ENCODE measurements around the gene PHKB. TPM values are rescaled to one million over a fixed set of nuclear protein-coding genes. Genes with fewer than 3 reads are reported as not detected.

Gene PHKB
- total RNA-seq, 2 experiments from 2014 or later = 27.6 to 28.8 TPM

DNA sequence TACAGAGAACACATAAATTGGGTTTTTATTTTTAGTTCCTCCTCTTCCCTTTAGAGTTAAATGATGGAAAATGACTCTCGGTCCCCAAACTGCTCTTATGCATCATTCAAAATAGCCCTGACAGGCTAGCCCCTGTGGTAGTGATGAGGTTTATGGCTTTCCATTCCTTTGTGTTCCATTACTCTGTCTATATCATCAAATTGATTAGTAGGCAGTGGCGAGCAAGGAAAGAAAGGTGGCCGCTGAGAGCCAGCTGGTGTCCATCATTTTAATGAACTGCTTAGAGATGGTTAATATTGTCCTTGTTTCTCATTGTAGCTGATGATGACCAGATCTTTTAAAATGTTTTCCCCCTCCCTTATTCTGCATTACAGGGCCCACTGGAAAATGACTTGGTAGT is 179.5 kb downstream of the PHKB start:
- no peak for DNase-seq
- intact Hi-C loops (cut with micrococcal nuclease) = no loop called here
- ChIA-PET CTCF (no interaction called here), POLR2A (no interaction called here)
- Mint-ChIP-seq H3K9me3 (no peaks in the 10 kb centered on the region), H3K4me1 (ENCODE audit: low read depth) (no peaks in the 10 kb centered on the region), H3K4me3 (no peak overlapping the region), H3K27me3 (no peaks in the 10 kb centered on the region), H3K27ac (no peak overlapping the region), H3K36me3 (peaks cover 31% of the 10 kb centered on the region)

DNA sequence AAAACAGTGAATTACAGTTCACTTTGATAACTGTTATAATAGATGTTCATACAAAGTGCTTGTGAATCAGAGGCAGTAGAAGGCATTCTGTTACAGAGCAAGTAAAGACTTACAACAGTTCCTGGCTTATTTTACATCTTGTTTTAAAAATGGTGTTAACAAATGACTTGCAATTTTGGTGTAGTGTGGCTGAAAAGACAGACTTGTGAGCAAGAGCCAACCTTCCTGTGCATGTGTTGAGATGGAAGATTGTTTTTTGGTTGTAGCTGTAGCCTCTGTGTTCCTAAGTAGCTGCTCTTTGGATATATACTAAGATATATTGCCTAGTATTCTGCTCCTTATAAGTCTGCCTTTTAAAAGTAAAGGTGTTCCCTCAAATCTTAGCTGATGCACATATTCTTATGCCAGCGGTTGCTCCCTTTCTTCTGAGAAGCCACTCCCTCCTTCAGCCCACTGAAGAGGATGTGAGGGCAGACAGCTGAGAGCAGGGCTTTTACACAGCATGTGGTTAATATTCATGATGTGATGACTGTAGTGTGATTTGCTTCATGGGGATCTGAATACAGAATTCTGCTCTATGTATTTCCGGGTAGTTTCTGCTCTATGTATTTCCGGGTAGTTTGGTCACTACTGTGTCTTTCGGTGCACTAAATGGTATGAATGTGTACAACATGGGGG is 182.3 kb downstream of the PHKB start:
- Mint-ChIP-seq H3K4me3 (no peak overlapping the region), H3K27me3 (no peaks in the 10 kb centered on the region), H3K9me3 (no peaks in the 10 kb centered on the region), H3K36me3 (peaks cover 30% of the 10 kb centered on the region), H3K4me1 (ENCODE audit: low read depth) (no peaks in the 10 kb centered on the region), H3K27ac (no peak overlapping the region)
- CTCF ChIA-PET = no interaction called here
- POLR2A ChIA-PET = no interaction called here
- no peak for DNase-seq
- intact Hi-C loops (cut with micrococcal nuclease) = no loop called here

DNA sequence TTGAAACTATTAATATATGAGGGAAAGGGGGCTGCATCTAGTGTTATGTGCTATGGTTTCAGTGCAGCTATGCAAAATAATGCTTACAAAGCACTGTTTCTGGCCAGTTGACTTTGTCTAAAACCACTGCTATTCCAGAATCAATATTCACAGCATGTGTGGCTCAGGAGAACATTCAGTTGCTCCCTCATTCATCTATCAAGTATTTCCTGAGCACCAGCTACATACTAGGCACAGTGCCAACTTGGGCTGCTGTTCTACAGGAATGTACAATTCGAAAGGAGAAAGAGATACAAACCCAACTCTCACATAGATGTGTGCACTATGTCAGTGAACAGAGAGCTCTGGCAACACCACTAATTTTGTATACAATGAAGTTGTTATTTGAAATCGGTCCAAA is 183.0 kb downstream of the PHKB start:
- no peak for DNase-seq
- H3K4me3 Mint-ChIP-seq = no peak overlapping the region
- no peak overlapping the region for H3K27ac Mint-ChIP-seq
- H3K36me3 Mint-ChIP-seq = peaks cover 33% of the 10 kb centered on the region
- intact Hi-C loops (cut with micrococcal nuclease) = no loop called here
- POLR2A ChIA-PET = interaction anchor here (0.5 kb wide), 1 partner anchor 71 kb away, joined by 3 read pairs; no protein-coding TSS in a partner anchor
- CTCF ChIA-PET = no interaction called here
- no peaks in the 10 kb centered on the region for H3K27me3 Mint-ChIP-seq
- H3K9me3 Mint-ChIP-seq = no peaks in the 10 kb centered on the region
- H3K4me1 Mint-ChIP-seq (ENCODE audit: low read depth) = no peaks in the 10 kb centered on the region

DNA sequence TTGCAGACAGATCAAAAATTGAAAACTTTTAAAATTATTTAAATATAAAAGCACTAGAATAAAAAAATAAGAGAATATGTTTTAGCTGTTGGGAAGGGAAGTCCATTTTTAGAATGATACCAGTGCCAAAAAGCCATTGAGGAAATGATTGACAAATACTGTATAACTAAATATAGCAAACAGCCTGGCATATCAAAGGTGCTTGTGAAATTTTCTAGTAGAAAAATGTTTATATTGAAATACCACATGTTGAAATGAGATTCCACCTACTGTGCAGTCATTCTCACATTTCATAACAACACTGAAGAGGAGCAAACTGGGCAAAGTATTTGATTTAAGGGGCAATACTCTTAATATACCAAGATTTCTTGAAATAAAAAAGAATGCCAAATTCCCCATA is 183.5 kb downstream of the PHKB start:
- Mint-ChIP-seq H3K4me1 (ENCODE audit: low read depth) (no peaks in the 10 kb centered on the region), H3K4me3 (no peak overlapping the region), H3K27ac (no peak overlapping the region), H3K9me3 (no peaks in the 10 kb centered on the region), H3K27me3 (no peaks in the 10 kb centered on the region), H3K36me3 (peaks cover 33% of the 10 kb centered on the region)
- intact Hi-C loops (cut with micrococcal nuclease) = no loop called here
- CTCF ChIA-PET = no interaction called here
- no peak for DNase-seq
- POLR2A ChIA-PET = interaction anchor here (0.5 kb wide), 1 partner anchor 70 kb away, joined by 3 read pairs; no protein-coding TSS in a partner anchor

DNA sequence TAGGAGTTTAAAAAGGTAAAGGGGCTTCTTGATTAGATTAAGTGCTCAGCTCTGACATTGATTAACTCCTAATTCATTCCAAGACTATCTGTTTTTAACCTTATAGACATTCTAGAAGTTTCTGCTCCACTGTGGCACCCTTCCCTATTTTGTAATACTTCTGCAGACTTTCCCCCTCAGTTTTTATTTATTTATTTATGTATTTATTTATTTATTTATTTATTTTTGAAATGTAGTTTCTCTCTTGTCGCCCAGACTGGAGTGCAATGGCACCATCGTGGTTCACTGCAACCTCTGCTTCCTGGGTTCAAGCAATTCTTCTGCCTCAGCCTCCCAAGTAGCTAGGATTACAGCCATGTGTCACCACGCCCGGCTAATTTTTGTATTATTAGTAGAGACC is 185.8 kb downstream of the PHKB start:
- H3K9me3 Mint-ChIP-seq = no peaks in the 10 kb centered on the region

DNA sequence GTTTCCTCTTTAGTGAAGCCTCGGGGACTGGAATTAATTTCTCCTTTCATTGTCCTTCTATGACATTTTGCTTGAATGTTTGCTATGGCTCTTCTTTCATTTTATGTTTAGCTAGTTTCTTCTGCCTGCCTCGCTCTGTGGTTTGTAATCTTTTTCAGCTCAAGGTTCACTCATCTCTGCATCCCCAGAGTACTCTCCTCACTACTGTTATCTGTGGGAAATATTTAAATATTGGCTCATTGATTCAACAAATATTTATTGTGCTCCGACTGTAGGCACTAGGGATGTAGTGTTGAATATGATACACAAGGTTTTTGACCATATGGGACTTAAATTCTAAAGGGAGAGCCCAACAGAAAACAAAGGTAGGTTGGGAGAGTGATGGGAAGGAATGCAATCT is 195.9 kb downstream of the PHKB start:
- DNase-seq = no peak
- POLR2A ChIA-PET = no interaction called here
- Mint-ChIP-seq H3K27me3 (no peaks in the 10 kb centered on the region), H3K4me3 (no peak overlapping the region), H3K27ac (no peak overlapping the region), H3K36me3 (peaks cover 50% of the 10 kb centered on the region), H3K9me3 (peaks cover 5% of the 10 kb centered on the region), H3K4me1 (ENCODE audit: low read depth) (no peaks in the 10 kb centered on the region)
- intact Hi-C loops (cut with micrococcal nuclease) = no loop called here
- CTCF ChIA-PET = no interaction called here

More for the DNA sequence above, 185.8 kb downstream of the PHKB start:
- Mint-ChIP-seq H3K27ac (no peak overlapping the region), H3K4me1 (ENCODE audit: low read depth) (no peaks in the 10 kb centered on the region), H3K27me3 (no peaks in the 10 kb centered on the region), H3K36me3 (peaks cover 43% of the 10 kb centered on the region), H3K4me3 (no peak overlapping the region)
- ChIA-PET CTCF (no interaction called here), POLR2A (no interaction called here)
- DNase-seq = no peak
- intact Hi-C loops (cut with micrococcal nuclease) = no loop called here

DNA sequence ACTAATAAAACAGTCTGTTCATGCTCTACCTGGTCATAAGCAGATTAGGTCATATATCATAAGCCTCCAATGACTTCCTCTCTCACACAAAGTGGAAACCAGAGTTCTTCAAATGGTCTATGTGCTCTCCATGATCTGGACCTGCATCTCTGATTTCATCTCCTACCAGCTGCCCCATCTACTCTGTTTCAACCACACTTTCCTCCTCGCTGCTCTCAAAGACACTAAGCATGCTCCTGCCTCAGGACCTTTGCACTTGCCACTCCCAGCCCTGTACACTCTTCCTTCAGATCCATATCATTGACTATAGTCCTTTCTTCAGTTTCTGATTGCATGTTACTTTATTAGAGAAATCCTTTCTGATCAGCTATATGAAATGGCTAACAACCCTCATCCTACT is 196.8 kb downstream of the PHKB start:
- POLR2A ChIA-PET = no interaction called here
- CTCF ChIA-PET = interaction anchor here (0.7 kb wide), 1 partner anchor 176 kb away, joined by 3 read pairs; no protein-coding TSS in a partner anchor
- Mint-ChIP-seq H3K27ac (no peak overlapping the region), H3K9me3 (peaks cover 5% of the 10 kb centered on the region), H3K36me3 (peaks cover 48% of the 10 kb centered on the region), H3K4me3 (no peak overlapping the region), H3K27me3 (no peaks in the 10 kb centered on the region), H3K4me1 (ENCODE audit: low read depth) (no peaks in the 10 kb centered on the region)
- DNase-seq = no peak
- intact Hi-C loops (cut with micrococcal nuclease) = no loop called here

DNA sequence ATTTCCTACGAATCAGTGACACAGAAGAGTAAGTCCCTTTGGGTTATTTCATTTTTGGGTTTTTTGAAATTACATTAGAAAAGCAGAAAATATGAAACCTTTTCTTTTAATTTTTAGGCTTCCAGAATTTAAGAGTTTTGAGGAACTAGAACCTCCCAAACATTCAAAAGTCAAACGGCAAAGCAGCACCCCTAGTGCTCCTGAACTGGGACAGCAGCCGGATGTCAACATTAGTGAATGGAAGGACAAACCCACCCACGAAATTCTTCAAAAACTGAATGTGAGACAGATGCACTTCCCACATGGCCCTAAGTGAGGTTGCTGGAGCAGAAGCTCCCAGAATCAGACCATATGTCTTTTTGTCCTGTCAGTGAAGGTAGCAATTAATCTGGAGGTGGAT is 199.4 kb downstream of the PHKB start:
- Mint-ChIP-seq H3K27me3 (no peaks in the 10 kb centered on the region), H3K4me1 (ENCODE audit: low read depth) (no peaks in the 10 kb centered on the region), H3K4me3 (no peak overlapping the region), H3K36me3 (peaks cover 36% of the 10 kb centered on the region), H3K27ac (no peak overlapping the region), H3K9me3 (no peaks in the 10 kb centered on the region)
- intact Hi-C loops (cut with micrococcal nuclease) = no loop called here
- CTCF ChIA-PET = no interaction called here
- POLR2A ChIA-PET = no interaction called here
- DNase-seq = no peak

DNA sequence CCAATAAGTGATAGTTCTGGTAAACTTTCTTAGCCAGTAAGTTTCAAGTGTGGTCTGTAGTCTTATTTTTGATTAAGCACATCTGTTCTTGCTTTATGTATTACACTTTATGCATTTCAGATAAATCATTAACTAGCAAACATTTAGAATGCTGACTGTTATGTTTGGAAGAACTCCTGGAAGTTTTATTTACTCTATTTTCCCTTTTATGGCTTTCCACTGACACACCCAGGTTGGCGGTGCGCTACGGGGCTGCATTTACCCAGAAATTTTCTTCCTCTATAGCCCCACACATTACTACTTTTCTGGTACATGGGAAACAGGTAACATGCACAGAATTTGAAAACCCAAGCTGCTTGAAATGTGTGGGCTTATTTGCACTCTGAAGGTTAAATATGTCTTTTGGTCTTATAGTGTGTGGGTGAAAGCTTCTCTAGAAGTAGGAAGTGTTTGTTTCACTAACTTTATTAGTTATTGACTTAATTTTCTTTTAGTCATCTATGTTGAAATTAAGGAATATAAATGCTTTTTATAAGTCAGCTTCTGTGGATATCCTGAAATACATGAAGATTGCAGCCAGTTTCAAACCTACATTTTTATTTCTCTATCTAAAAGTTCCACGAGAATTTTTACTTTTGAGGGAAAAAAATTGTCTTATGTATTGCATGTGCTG is 203.7 kb downstream of the PHKB start:
- peaks cover 30% of the 10 kb centered on the region for H3K36me3 Mint-ChIP-seq

DNA sequence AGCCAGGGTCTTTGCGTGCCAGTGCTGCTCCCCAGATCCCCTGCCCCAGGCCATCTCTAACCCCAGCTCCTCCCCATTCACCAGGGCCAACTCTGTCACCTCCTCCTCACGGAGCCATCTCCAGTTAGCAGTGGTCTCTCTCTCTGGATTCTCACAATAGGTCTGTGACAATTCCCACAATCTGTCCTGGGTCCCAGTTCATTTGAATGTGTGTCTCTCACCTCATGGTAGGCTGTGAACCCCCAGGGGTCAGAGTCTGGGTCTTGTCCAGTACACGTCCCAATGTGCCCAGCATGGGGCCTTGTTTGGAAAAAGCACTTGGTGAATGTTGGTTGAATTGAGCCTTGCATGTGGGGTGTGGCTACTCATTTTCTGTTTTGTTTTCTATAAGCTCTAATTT is 205.3 kb downstream of the PHKB start:
- no peaks in the 10 kb centered on the region for H3K9me3 Mint-ChIP-seq
- ChIA-PET POLR2A (no interaction called here), CTCF (no interaction called here)
- H3K27me3 Mint-ChIP-seq = no peaks in the 10 kb centered on the region
- H3K36me3 Mint-ChIP-seq = peaks cover 22% of the 10 kb centered on the region
- no peaks in the 10 kb centered on the region for H3K4me1 Mint-ChIP-seq (ENCODE audit: low read depth)
- no peak overlapping the region for H3K27ac Mint-ChIP-seq
- DNase-seq = no peak
- intact Hi-C loops (cut with micrococcal nuclease) = no loop called here
- no peak overlapping the region for H3K4me3 Mint-ChIP-seq

More for the DNA sequence above, 203.7 kb downstream of the PHKB start:
- DNase-seq = no peak
- Mint-ChIP-seq H3K4me3 (no peak overlapping the region), H3K27ac (no peak overlapping the region), H3K4me1 (ENCODE audit: low read depth) (no peaks in the 10 kb centered on the region), H3K9me3 (no peaks in the 10 kb centered on the region), H3K27me3 (no peaks in the 10 kb centered on the region)
- POLR2A ChIA-PET = no interaction called here
- intact Hi-C loops (cut with micrococcal nuclease) = no loop called here
- CTCF ChIA-PET = no interaction called here

DNA sequence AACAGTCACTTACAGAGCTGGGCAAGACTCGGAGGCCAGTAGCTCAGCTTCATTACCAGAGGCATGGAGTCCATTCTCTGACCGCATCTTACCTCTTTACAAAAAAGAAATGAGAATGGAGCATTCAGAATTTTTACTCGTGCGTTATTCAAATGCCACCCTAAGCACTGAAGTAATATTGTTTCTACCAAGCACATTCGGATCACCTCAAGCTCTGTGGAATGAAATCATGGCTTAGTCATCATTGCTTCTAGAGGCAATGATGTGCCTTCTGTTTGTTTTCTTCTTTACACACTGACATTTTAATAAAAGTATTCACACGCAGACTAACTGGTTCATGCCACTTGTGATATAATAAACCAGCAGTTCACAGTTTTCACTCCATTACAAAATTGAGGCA is 206.8 kb downstream of the PHKB start:
- no peaks in the 10 kb centered on the region for H3K27me3 Mint-ChIP-seq
- peaks cover 16% of the 10 kb centered on the region for H3K36me3 Mint-ChIP-seq
- DNase-seq = no peak
- H3K4me1 Mint-ChIP-seq (ENCODE audit: low read depth) = peaks cover 2% of the 10 kb centered on the region
- ChIA-PET POLR2A (no interaction called here), CTCF (no interaction called here)
- H3K4me3 Mint-ChIP-seq = no peak overlapping the region
- no peak overlapping the region for H3K27ac Mint-ChIP-seq
- no peaks in the 10 kb centered on the region for H3K9me3 Mint-ChIP-seq
- intact Hi-C loops (cut with micrococcal nuclease) = no loop called here

DNA sequence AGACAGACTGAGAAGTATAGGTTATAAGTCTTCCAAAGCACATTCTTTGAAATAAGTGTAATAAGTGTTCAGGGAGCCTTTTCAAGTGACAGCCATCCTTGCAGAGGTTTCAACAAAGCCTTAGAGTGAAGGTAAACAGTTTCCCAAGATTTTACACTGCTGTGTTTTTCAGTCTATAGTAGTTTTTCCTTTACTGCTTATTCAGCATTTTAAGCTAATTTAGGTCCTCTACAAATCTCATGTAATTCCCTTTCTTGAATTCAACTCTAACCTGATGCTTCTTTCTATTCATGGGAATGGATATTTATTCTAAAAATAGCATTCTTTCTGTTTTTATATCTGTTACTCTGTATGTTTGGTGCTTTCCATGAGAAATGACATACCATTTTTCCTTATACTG is 211.3 kb downstream of the PHKB start:
- no peak for DNase-seq
- CTCF ChIA-PET = no interaction called here

DNA sequence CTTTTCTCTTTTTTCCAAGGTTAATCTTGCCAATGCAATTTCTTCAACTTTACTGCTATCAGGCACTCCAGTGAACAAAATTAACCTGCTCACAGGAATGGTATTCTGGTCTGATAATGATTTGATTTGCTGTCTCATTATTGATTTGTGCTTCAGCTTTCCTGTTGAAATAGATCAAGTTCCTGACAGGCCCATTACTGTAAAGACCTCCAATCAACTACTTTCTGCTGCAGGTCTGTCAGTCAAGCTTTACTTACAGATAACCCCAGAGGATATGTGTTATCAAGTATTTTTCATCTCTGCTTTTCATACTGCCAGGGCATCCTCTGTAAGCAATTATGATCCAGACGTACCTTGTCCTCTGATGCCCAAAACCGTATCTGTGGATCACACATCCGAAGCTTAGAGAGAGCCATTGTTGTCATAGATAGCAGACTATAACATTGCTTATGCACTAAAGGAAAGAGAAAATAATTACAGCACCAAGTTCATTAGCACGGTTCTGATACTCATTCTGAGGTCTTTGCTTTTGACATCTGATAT is 215.6 kb downstream of the PHKB start:
- Mint-ChIP-seq H3K4me1 (ENCODE audit: low read depth) (peaks cover 2% of the 10 kb centered on the region), H3K36me3 (peaks cover 52% of the 10 kb centered on the region), H3K27ac (no peak overlapping the region), H3K9me3 (peaks cover 6% of the 10 kb centered on the region), H3K4me3 (no peak overlapping the region), H3K27me3 (no peaks in the 10 kb centered on the region)
- ChIA-PET CTCF (no interaction called here), POLR2A (no interaction called here)
- no peak for DNase-seq
- intact Hi-C loops (cut with micrococcal nuclease) = no loop called here

More for the DNA sequence above, 211.3 kb downstream of the PHKB start:
- Mint-ChIP-seq H3K36me3 (peaks cover 42% of the 10 kb centered on the region), H3K4me3 (no peak overlapping the region), H3K27ac (no peak overlapping the region), H3K4me1 (ENCODE audit: low read depth) (peaks cover 2% of the 10 kb centered on the region), H3K27me3 (no peaks in the 10 kb centered on the region), H3K9me3 (peaks cover 2% of the 10 kb centered on the region)
- intact Hi-C loops (cut with micrococcal nuclease) = no loop called here
- POLR2A ChIA-PET = no interaction called here
